Activated CD4-positive, alpha-beta T cell treated with anti-CD3 and anti-CD28 coated beads, Interleukin-2, Interleukin-6, amounts not matched to agents 100 ng/mL and 50 ng/mL, durations not matched to agents 16 hours and 8 hours (primary cell): ENCODE measurements around the gene MACROD2.

Experiments
- DNase-seq: peaks from one replicate; pipeline ENCODE4 v3.0.0-alpha.2; 2020

MACROD2 gene

GRCh38 chr20:14288341-14289330 is 293.3 kb downstream of the MACROD2 start:
- DNase-seq: no peak

- no peak for DNase-seq
Measured at GRCh38 chr20:14291502-14291901, 296.2 kb downstream of the MACROD2 start.

GRCh38 chr20:14295238-14295637 is 299.9 kb downstream of the MACROD2 start:
- no peak for DNase-seq

GRCh38 chr20:14295770-14296309 is 300.5 kb downstream of the MACROD2 start:
- no peak for DNase-seq

GRCh38 chr20:14299831-14300230 is 304.5 kb downstream of the MACROD2 start:
- DNase-seq: no peak

- no peak for DNase-seq
Measured at GRCh38 chr20:14303106-14303505, 307.8 kb downstream of the MACROD2 start.

GRCh38 chr20:14303651-14304050 is 308.3 kb downstream of the MACROD2 start:
- DNase-seq: no peak

- no peak for DNase-seq
Measured at GRCh38 chr20:14304472-14304871, 309.2 kb downstream of the MACROD2 start.

- no peak for DNase-seq
Measured at GRCh38 chr20:14307956-14308355, 312.6 kb downstream of the MACROD2 start.

GRCh38 chr20:14310977-14311627 is 315.8 kb downstream of the MACROD2 start:
- no peak for DNase-seq

GRCh38 chr20:14312001-14312400 is 316.7 kb downstream of the MACROD2 start:
- no peak for DNase-seq

GRCh38 chr20:14313341-14314020 is 318.2 kb downstream of the MACROD2 start:
- DNase-seq: no peak

GRCh38 chr20:14319704-14320103 is 324.4 kb downstream of the MACROD2 start:
- DNase-seq: no peak

- DNase-seq: no peak
Measured at GRCh38 chr20:14331646-14332045, 336.3 kb downstream of the MACROD2 start.

GRCh38 chr20:14332866-14333265 is 337.6 kb downstream of the MACROD2 start:
- DNase-seq: no peak

- no peak for DNase-seq
Measured at GRCh38 chr20:14333721-14334120, 338.4 kb downstream of the MACROD2 start.

GRCh38 chr20:14334306-14334930 is 339.1 kb downstream of the MACROD2 start:
- DNase-seq: no peak

GRCh38 chr20:14335052-14335451 is 339.7 kb downstream of the MACROD2 start:
- DNase-seq: no peak

- DNase-seq: no peak
Measured at GRCh38 chr20:14336686-14337085, 341.4 kb downstream of the MACROD2 start.

GRCh38 chr20:14337400-14338171 is 342.3 kb downstream of the MACROD2 start, which contains the start of gene FLRT3:
TSS of gene FLRT3 (minus strand) at chr20:14337612. CDS start at chr20:14327506, 10,106 bp downstream.
- DNase-seq: peak; percentile 38

- no peak for DNase-seq
Measured at GRCh38 chr20:14341801-14342200, 346.5 kb downstream of the MACROD2 start.

GRCh38 chr20:14342918-14343317 is 347.6 kb downstream of the MACROD2 start:
- DNase-seq: no peak
